Transverse colon (tissue), 4 donors: ENCODE results near the gene SEMA3C. TPM values are rescaled to one million over a fixed set of nuclear protein-coding genes. Genes with fewer than 3 reads are reported as not detected.
A peak's percentile ranks its signal among the peaks of the same experiment; 100 is the strongest.

Experiments used
- DNase-seq: peaks from one replicate; pipeline ENCODE4 v3.0.0-alpha.2; 2019
- H3K27ac ChIP-seq, 4 donors: fragments of 200-600 bp; sonication (generic); 2 replicates each; pipeline ENCODE4 v1.5.1; 2016 to 2018; ENCODE audit warnings: inconsistent platforms in 4 of 4
- H3K27me3 ChIP-seq: fragments of 200-600 bp; sonication (generic); 2 replicates; pipeline ENCODE4 v1.5.1; 2017; ENCODE audit warnings: inconsistent platforms
- H3K36me3 ChIP-seq, 4 donors: fragments of 200-600 bp; sonication (generic); 2 replicates each; pipeline ENCODE4 v1.5.1; 2017 to 2019; ENCODE audit warnings: inconsistent platforms in 4 of 4
- H3K4me1 ChIP-seq, 4 donors: fragments of 200-600 bp; sonication (generic); 2 replicates each; pipeline ENCODE4 v1.5.1; 2017 to 2020; ENCODE audit warnings: inconsistent platforms in 4 of 4
- H3K4me3 ChIP-seq, 4 donors: fragments of 200-600 bp; sonication (generic); 1 replicate in 1 of 4; 2 replicates in 3 of 4; pipeline versions ENCODE4 v1.5.1 to v1.6.1; 2017 to 2019; ENCODE audit warnings: inconsistent platforms in 4 of 4
- H3K9me3 ChIP-seq, 2 donors: fragments of 200-600 bp; sonication (generic); 2 replicates each; pipeline ENCODE4 v1.5.1; 2017 to 2019; ENCODE audit warnings: inconsistent platforms in 2 of 2
- EP300 ChIP-seq: sonication (generic); formaldehyde crosslinking; IDR thresholded peaks from one replicate; pipeline ENCODE4 v1.6.1; 2017; ENCODE audit warnings: antibody characterized with exemption, low read depth
- POLR2A ChIP-seq: fragments of 450-650 bp; IDR thresholded peaks from one replicate; pipeline ENCODE4 v1.6.1; 2016; ENCODE audit warnings: antibody characterized with exemption, mild to moderate bottlenecking, moderate library complexity
- POLR2AphosphoS5 ChIP-seq, 3 donors: sonication (generic); formaldehyde crosslinking; IDR thresholded peaks; one replicate each; pipeline ENCODE4 v1.6.1; 2016; ENCODE audit warnings: antibody characterized with exemption in 3 of 3
- WGBS, 2 donors: methylation state at CpG; one replicate each; pipeline ENCODE4 v1.1.5; 2018; ENCODE audit warnings: low coverage in 1 of 2; 5-methylcytosine and 5-hydroxymethylcytosine counted together
- in situ Hi-C, 4 donors: fragments of 200-750 bp; cut with MboI; loops; one replicate each; pipeline versions ENCODE4 v1.15.0 to v1.15.1; 2017; ENCODE audit warnings: low sequenced_read_pairs in 3 of 4, low pct_ligation_motif_present in 1 of 4, low pct_unique_long_range_greater_than_20kb in 1 of 4
- intact Hi-C: fragments of 100-400 bp; cut with DNase I; formaldehyde crosslinking; loops from one replicate; pipeline ENCODE4 v1.15.1; 2023; ENCODE audit warnings: low total_unique reads
- total RNA-seq, 4 donors: library from RNA; depleted of rRNA; stranded (reverse); fragments of >200 nt; gene quantifications; one replicate each; pipeline ENCODE4 v1.1.0, GENCODE V29; 2016
- TF ChIP-seq, protein P1 (sequence below), 5 experiments: fragments of 200-600 bp in 3 of 5; fragments of 450-650 bp in 2 of 5; sonication (generic) in 3 of 5; IDR thresholded peaks; 1 replicate in 2 of 5; 2 replicates in 3 of 5; pipeline ENCODE4 v1.5.1; 2016 to 2017; ENCODE audit warnings: antibody characterized with exemption in 5 of 5, inconsistent platforms in 3 of 5, mild to moderate bottlenecking in 2 of 5, moderate library complexity in 1 of 5

Gene SEMA3C
- total RNA-seq, 4 donors from 2014 or later: 34.0 to 83.8 (median 79.9) TPM

- TF ChIP-seq POLR2AphosphoS5 (IDR thresholded peaks at IDR 0.05) (no peak), POLR2A (no peak), EP300 (no peak)
- TF ChIP-seq, protein P1, sequence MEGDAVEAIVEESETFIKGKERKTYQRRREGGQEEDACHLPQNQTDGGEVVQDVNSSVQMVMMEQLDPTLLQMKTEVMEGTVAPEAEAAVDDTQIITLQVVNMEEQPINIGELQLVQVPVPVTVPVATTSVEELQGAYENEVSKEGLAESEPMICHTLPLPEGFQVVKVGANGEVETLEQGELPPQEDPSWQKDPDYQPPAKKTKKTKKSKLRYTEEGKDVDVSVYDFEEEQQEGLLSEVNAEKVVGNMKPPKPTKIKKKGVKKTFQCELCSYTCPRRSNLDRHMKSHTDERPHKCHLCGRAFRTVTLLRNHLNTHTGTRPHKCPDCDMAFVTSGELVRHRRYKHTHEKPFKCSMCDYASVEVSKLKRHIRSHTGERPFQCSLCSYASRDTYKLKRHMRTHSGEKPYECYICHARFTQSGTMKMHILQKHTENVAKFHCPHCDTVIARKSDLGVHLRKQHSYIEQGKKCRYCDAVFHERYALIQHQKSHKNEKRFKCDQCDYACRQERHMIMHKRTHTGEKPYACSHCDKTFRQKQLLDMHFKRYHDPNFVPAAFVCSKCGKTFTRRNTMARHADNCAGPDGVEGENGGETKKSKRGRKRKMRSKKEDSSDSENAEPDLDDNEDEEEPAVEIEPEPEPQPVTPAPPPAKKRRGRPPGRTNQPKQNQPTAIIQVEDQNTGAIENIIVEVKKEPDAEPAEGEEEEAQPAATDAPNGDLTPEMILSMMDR (IDR thresholded peaks at IDR 0.05): no peak
- intact Hi-C loops: no loop called here
- Histone ChIP-seq H3K4me3 (no peak overlapping the region), H3K27me3 (no peaks in the 10 kb centered on the region), H3K36me3 (no peaks in the 10 kb centered on the region), H3K9me3 (no peaks in the 10 kb centered on the region), H3K4me1 (no peaks in the 10 kb centered on the region), H3K27ac (no peak overlapping the region)
- WGBS, 2 donors: 72 to 81% methylated on average over 6 of the region's 6 CpGs
- DNase-seq: no peak
- in situ Hi-C loops: no loop called here
Observed at GRCh38 chr7:80752954-80753690, 165.7 kb downstream of the SEMA3C start.

- intact Hi-C loops: no loop called here
- DNase-seq: no peak
- 33 to 66% methylated on average over 2 of the region's 2 CpGs for WGBS, 2 donors
Observed at GRCh38 chr7:80749270-80749669, 169.6 kb downstream of the SEMA3C start.

GRCh38 chr7:80748363-80749042 is 170.3 kb downstream of the SEMA3C start:
- Histone ChIP-seq H3K4me1 (no peaks in the 10 kb centered on the region), H3K36me3 (peaks cover 0 to 8% (median 0%) of the 10 kb centered on the region in 4 donors), H3K9me3 (no peaks in the 10 kb centered on the region), H3K4me3 (no peak overlapping the region), H3K27me3 (no peaks in the 10 kb centered on the region), H3K27ac (no peak overlapping the region)
- in situ Hi-C loops (no loop called here), intact Hi-C loops (no loop called here)
- DNase-seq: no peak
- 35 to 48% methylated on average over 8 of the region's 8 CpGs for WGBS, 2 donors
- TF ChIP-seq POLR2AphosphoS5 (IDR thresholded peaks at IDR 0.05) (no peak), POLR2A (no peak), EP300 (no peak)

More at GRCh38 chr7:80749270-80749669, 169.6 kb downstream of the SEMA3C start:
- Histone ChIP-seq H3K36me3 (peaks cover 0 to 8% (median 0%) of the 10 kb centered on the region in 4 donors), H3K27me3 (no peaks in the 10 kb centered on the region), H3K9me3 (no peaks in the 10 kb centered on the region), H3K4me1 (no peaks in the 10 kb centered on the region), H3K4me3 (no peak overlapping the region), H3K27ac (peak overlapping the region in 1 of 4 donors; percentile 0)
- in situ Hi-C loops: no loop called here
- TF ChIP-seq POLR2A (no peak), POLR2AphosphoS5 (IDR thresholded peaks at IDR 0.05) (no peak), EP300 (no peak)
- TF ChIP-seq, protein P1 (IDR thresholded peaks at IDR 0.05): no peak

DNA sequence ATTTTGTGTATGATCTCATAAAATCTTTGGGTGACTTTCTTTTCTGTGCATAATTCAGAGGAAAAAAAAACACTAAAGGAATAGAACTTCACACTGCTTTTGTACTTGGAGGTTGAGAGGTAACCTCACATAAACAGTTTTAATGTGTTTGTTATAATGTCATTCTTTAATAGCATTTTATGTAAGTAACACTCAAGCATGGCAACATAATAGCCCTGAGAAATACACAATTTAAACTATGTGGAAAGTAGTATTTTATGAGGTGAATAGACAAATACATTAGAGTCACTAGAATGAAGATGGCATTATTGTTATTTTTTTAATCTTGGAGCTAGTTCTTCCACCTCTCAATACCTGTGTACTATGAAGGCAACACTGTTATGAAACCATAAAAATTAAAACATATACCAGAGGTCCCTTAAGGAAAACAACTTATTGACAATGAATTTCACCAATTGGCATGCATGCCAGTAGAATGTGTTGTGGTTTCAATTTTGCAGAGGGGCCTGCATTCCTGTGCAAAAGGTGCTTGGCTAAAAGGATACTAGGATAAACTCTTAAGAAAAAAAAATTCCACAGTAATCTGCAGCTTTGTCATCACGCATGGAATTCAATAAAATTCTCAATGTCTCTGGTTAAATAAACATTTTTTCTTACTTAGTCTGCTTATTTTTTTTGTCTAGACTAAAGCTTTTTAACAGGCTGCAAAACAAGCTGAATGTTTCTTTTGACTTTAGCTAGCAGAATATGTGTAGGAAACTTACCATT is 177.9 kb downstream of the SEMA3C start:
- H3K27ac ChIP-seq: no peak overlapping the region
- no peak for DNase-seq
- no peak overlapping the region for H3K4me3 ChIP-seq
- no peak for TF ChIP-seq EP300
- TF ChIP-seq, protein P1 (IDR thresholded peaks at IDR 0.05): no peak
- 44 to 66% methylated on average over 1 of the region's 1 CpG for WGBS, 2 donors
- intact Hi-C loops (no loop called here), in situ Hi-C loops (no loop called here)
- H3K27me3 ChIP-seq: no peaks in the 10 kb centered on the region
- H3K4me1 ChIP-seq: no peaks in the 10 kb centered on the region
- no peaks in the 10 kb centered on the region for H3K9me3 ChIP-seq
- H3K36me3 ChIP-seq: peaks cover 0 to 8% (median 0%) of the 10 kb centered on the region in 4 donors
